AG09319 (cell line): Measurements from ENCODE around the gene LDB2.

Experiments used
- DNase-seq: peaks from one replicate; pipeline ENCODE4 v3.0.0-alpha.2; 2010; ENCODE audit warnings: low read depth; ENCODE audit errors: extremely low read depth
- CTCF ChIP-seq: IDR thresholded peaks from 2 replicates; pipeline ENCODE4 v1.5.1; 2011; ENCODE audit warnings: low read depth, mild to moderate bottlenecking, inconsistent platforms, low read length, moderate library complexity

LDB2 gene

GRCh38 chr4:16498978-16499377, 399.5 kb downstream of the LDB2 start:
- no peak for DNase-seq
- no peak for TF ChIP-seq CTCF

DNA sequence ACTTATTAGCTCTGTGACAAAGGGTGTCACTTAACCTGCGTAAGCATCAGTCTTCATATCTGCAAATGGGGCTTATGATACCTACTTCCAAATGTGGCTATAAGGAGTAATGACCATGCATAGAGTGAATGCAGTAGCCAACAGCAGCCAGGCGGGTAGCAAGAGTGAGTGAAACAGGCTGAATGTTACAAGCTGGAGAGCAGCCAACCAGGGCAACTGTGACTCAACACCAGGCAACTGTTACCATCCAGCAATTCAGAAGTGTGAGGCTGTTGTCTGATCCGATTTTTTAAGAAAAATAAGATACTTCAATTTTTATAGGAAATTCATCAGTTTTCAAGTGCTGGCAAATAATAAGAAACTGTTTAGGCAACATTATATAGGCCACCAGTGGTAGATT, 401.9 kb downstream of the LDB2 start:
- TF ChIP-seq CTCF, result no peak
- DNase-seq, result peak; percentile 12

- DNase-seq, result no peak
- no peak for TF ChIP-seq CTCF
Measured at GRCh38 chr4:16492872-16493271, 405.6 kb downstream of the LDB2 start.

DNA sequence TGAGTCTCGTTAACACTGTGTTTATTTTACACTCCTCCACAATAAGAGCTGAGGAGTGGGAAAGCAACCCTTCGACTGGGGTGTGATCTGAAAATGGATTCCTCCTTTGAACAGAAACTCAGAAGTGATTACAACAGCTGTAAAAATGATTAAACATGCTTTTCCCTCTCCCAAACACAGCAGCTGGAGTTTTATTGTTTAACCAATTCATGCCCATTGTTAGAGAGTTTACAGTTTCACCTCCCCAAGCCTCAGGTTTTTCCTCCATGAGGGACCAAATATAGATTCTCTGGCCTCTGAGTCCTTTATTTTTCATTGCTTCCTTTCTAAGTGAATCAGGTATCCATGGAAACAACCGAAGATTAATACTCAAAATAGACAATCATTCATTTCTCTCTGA, 409.2 kb downstream of the LDB2 start:
- DNase-seq, result no peak

GRCh38 chr4:16488084-16488483, 410.4 kb downstream of the LDB2 start:
- DNase-seq, result no peak
- TF ChIP-seq CTCF, result no peak

More for the DNA sequence above, 409.2 kb downstream of the LDB2 start:
- TF ChIP-seq CTCF, result no peak

DNA sequence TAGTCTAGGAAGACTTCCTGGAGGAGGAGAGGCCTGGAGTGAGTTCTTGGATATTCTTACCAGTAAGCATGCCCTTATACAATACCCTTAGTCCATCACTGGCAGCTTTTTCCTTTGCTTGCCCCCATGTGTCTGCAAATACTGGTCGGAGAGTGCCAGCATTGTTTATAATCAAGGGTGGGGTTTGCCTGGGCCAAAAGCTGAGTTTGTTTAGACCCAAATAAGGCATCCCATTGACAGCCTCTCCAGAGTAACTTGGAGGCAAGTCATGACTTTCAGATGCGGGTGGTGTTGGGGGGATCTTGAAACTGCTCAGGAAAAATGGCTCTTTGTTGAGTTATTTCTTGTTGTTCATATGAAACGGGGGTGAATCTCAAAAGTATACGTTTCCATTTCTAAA, 413.7 kb downstream of the LDB2 start:
- DNase-seq, result no peak
- TF ChIP-seq CTCF, result no peak

- TF ChIP-seq CTCF, result no peak
- no peak for DNase-seq
Measured at GRCh38 chr4:16483540-16483939, 414.9 kb downstream of the LDB2 start.
